ENCODE data around the gene TMEM245.

DNA sequence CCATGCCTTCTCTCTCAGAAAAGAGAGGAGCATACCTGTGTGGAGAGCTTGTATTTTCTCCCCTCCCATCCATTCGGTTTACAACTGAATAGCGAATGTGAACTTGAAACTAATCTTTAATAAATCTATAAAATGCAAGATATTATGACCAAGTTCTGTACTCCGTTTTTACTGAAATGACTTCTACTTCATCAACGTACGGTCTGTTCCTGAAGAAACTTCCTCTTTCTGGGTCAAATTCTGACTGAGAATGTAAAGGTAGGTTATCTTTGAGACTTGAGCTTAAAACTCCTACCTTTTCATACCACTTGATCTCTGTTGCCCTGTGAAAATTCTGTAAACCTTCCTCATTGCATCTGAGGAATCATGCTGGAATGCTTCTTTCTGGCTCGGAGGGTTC is 102.3 kb downstream of the TMEM245 start:
- TF ChIP-seq, protein P1, sequence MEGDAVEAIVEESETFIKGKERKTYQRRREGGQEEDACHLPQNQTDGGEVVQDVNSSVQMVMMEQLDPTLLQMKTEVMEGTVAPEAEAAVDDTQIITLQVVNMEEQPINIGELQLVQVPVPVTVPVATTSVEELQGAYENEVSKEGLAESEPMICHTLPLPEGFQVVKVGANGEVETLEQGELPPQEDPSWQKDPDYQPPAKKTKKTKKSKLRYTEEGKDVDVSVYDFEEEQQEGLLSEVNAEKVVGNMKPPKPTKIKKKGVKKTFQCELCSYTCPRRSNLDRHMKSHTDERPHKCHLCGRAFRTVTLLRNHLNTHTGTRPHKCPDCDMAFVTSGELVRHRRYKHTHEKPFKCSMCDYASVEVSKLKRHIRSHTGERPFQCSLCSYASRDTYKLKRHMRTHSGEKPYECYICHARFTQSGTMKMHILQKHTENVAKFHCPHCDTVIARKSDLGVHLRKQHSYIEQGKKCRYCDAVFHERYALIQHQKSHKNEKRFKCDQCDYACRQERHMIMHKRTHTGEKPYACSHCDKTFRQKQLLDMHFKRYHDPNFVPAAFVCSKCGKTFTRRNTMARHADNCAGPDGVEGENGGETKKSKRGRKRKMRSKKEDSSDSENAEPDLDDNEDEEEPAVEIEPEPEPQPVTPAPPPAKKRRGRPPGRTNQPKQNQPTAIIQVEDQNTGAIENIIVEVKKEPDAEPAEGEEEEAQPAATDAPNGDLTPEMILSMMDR (IDR thresholded peaks at IDR 0.05), result no peak
- TF ChIP-seq EZH2 (IDR thresholded peaks at IDR 0.05; ENCODE audit: borderline replicate concordance, insufficient read depth, low read depth, low read length, poor library complexity, severe bottlenecking), result no peak
